HG03095 (cell line): ENCODE measurements around the gene RNF123.

Source experiments
- ATAC-seq: cut with Tn5 transposase; IDR thresholded peaks from one replicate; pipeline ENCODE4 v1.9.1; 2021; ENCODE audit warnings: moderate library complexity; ENCODE audit not compliant: unreplicated experiment

RNF123 gene

GRCh38 chr3:49689046-49689907 is at the start of gene RNF123, which contains the start of gene MST1:
Gene RNF123 (plus strand): TSS chr3:49689557. CDS start chr3:49691166, 1,609 bp downstream.
Gene MST1 (minus strand): TSS chr3:49689474. CDS start chr3:49688691, 783 bp downstream.
- peak; percentile 55 for ATAC-seq

- ATAC-seq = no peak
Observed at GRCh38 chr3:49641292-49641691, 48.1 kb upstream of the RNF123 start.

- no peak for ATAC-seq
Observed at GRCh38 chr3:49641921-49642707, 47.2 kb upstream of the RNF123 start.

GRCh38 chr3:49642708-49643145 is 46.6 kb upstream of the RNF123 start:
- ATAC-seq = no peak

DNA sequence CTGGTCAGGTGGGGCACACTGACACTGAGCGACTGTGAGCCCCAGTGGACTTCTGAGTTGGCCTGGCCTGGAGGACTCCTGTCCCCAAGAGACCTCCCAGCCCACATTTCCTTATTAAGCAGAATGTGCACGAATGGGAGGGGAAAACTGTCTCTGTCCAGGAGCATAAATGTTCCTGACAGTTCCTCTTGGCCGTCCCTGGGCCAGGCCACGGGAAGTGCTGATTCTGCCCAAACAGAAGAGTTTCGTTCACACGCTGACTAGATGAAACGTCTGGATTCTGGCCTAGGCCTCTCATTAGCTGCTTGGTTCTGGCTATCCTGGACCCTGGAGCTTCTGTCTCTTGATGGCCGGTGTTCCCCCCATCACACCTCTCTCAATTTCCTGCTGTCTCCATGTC is 44.7 kb upstream of the RNF123 start:
- ATAC-seq = no peak

DNA sequence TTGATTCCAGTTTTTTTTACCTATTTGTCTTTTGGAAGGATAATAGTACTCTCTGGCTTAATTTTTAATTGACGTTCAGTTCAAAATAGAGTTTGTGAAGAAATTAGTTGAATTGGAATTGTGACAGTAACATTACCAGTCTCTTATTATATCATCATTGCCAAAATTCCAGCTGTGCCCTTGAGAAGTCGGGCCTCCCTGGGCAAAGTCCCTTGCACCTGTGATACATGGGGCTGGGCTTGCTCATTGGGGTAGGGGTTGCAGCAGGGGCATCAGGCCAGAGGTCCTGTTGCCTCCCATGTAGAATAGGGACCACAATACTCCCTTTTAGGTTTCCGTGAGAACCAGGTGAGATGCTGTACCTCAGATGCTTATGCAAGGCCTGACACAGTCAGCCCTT is 43.1 kb upstream of the RNF123 start:
- no peak for ATAC-seq

GRCh38 chr3:49647741-49648140 is 41.6 kb upstream of the RNF123 start:
- ATAC-seq = no peak

- no peak for ATAC-seq
Observed at GRCh38 chr3:49648354-49649019, 40.9 kb upstream of the RNF123 start.

- no peak for ATAC-seq
Observed at GRCh38 chr3:49649576-49649975, 39.8 kb upstream of the RNF123 start.

DNA sequence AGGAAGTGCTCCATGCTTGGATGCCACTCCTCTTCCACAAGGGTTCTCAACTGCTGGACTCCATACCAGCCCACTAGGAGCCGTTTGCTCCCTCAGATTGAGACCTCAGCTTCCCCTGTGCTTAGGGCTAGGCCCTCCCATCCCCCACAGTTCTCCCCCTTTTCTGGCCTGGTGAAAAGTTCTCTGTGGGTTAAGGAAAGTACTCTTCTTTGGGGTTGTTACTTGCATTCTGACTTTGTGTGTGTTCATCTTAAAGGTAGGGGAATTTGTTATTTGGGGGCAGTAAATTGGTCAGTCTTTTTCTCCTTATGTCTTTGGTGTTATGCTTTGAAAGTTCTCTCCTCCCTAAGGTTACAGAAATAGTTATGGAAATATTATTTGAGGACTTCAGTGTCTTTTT is 39.2 kb upstream of the RNF123 start:
- ATAC-seq = no peak

DNA sequence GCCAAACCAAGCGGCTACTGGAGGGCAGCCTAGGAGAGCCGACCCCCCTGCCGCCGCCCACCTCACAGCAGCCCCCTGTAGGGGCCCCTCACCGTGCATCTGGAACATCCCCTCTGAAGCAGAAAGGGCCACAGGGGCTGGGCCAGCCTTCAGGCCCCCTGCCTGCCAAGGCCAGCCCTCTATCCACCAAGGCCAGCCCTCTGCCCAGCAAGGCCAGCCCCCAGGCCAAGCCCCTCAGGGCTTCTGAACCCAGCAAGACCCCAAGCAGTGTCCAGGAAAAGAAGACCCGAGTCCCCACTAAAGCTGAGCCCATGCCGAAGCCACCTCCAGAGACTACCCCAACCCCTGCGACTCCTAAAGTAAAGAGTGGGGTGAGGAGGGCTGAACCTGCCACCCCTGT is 38.7 kb upstream of the RNF123 start:
- no peak for ATAC-seq

DNA sequence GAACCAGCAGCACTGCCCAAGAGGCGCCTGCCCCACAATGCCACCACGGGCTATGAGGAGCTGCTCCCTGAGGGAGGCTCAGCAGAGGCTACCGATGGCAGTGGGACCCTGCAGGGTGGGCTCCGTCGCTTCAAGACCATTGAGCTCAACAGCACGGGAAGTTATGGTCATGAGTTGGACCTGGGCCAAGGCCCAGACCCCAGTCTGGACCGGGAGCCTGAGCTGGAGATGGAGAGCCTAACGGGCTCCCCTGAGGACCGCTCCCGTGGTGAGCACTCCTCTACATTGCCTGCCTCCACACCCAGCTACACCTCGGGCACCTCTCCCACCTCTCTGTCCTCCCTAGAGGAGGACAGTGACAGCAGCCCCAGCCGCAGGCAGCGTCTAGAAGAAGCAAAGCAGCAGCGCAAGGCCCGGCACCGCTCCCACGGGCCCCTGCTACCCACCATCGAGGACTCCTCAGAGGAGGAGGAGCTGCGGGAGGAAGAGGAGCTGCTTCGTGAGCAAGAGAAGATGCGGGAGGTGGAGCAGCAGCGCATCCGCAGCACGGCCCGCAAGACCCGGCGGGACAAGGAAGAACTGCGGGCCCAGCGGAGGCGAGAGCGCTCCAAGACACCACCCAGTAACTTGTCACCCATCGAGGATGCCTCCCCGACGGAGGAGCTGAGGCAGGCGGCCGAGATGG is 37.0 kb upstream of the RNF123 start:
- no peak for ATAC-seq

DNA sequence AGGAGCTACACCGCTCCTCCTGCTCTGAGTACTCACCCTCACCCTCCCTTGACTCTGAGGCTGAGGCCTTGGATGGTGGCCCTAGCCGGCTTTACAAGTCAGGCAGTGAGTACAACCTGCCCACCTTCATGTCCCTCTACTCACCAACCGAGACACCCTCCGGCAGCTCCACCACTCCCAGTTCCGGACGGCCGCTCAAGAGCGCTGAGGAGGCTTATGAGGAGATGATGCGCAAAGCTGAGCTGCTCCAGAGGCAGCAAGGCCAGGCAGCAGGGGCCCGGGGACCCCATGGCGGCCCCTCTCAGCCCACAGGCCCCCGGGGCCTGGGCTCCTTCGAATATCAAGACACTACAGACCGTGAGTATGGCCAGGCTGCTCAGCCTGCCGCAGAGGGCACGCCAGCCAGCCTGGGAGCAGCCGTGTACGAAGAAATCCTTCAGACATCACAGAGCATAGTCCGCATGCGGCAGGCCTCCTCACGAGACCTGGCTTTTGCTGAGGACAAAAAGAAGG is 36.4 kb upstream of the RNF123 start:
- no peak for ATAC-seq

GRCh38 chr3:49653621-49654020 is 35.7 kb upstream of the RNF123 start:
- ATAC-seq = no peak

- no peak for ATAC-seq
Observed at GRCh38 chr3:49654176-49654825, 35.1 kb upstream of the RNF123 start.

- ATAC-seq = no peak
Observed at GRCh38 chr3:49654955-49655556, 34.3 kb upstream of the RNF123 start.

DNA sequence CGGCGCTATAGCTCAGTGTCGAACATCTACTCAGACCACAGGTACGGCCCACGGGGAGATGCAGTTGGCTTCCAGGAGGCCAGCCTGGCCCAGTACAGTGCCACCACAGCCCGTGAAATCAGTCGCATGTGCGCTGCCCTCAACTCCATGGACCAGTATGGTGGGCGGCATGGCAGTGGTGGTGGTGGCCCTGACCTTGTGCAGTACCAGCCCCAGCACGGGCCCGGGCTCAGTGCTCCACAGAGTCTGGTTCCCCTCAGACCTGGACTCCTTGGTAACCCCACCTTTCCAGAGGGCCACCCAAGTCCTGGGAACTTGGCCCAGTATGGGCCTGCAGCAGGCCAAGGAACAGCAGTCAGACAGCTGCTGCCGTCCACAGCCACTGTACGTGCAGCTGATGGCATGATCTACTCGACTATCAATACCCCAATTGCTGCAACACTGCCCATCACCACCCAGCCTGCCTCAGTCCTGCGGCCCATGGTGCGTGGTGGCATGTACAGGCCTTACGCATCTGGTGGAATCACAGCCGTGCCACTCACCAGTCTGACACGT is 33.5 kb upstream of the RNF123 start:
- no peak for ATAC-seq

DNA sequence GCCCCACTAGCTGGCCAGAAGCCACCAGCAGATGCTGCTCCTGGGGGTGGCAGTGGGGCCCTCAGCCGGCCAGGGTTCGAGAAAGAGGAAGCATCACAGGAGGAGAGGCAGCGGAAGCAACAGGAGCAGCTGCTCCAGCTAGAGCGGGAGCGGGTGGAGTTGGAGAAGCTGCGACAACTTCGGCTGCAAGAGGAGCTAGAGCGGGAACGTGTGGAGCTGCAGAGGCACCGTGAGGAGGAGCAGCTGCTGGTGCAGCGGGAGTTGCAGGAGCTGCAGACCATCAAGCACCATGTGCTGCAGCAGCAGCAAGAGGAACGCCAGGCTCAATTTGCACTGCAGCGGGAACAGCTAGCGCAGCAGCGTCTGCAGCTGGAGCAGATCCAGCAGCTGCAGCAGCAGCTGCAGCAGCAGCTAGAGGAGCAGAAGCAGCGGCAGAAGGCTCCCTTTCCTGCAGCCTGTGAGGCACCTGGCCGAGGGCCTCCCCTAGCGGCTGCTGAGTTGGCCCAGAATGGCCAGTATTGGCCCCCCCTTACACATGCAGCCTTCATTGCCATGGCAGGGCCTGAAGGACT is 32.7 kb upstream of the RNF123 start:
- no peak for ATAC-seq
